Medulla oblongata (tissue), 1 donor: ENCODE data around the gene ELP5.

Experiments used
- DNase-seq: peaks from one replicate; pipeline ENCODE4 v3.0.0-alpha.2; 2015; ENCODE audit errors: extremely low spot score

ELP5 gene

GRCh38 chr17:7285679-7286078 is 33.7 kb downstream of the ELP5 start:
- no peak for DNase-seq

- no peak for DNase-seq
Observed at GRCh38 chr17:7289256-7290032, 37.4 kb downstream of the ELP5 start.

- DNase-seq, result no peak
Observed at GRCh38 chr17:7290166-7290565, 38.2 kb downstream of the ELP5 start.

GRCh38 chr17:7290685-7291084 is 38.7 kb downstream of the ELP5 start:
- DNase-seq, result no peak

GRCh38 chr17:7292194-7292593 is 40.2 kb downstream of the ELP5 start:
- no peak for DNase-seq

- peak; percentile 39 for DNase-seq
Observed at GRCh38 chr17:7292729-7293128, 40.7 kb downstream of the ELP5 start.

GRCh38 chr17:7293159-7293558 is 41.1 kb downstream of the ELP5 start:
- no peak for DNase-seq

GRCh38 chr17:7293816-7294613 is 42.0 kb downstream of the ELP5 start:
- DNase-seq, result no peak

- DNase-seq, result no peak
Observed at GRCh38 chr17:7294614-7295153, 42.7 kb downstream of the ELP5 start, which contains the start of gene YBX2. TSS of gene YBX2 (minus strand) at chr17:7294639. CDS start at chr17:7294500, 139 bp downstream.

GRCh38 chr17:7295230-7296180 is 43.5 kb downstream of the ELP5 start:
- DNase-seq, result no peak

GRCh38 chr17:7296189-7296861 is 44.3 kb downstream of the ELP5 start:
- peak; percentile 82 for DNase-seq

GRCh38 chr17:7304179-7304578 is 52.2 kb downstream of the ELP5 start:
- no peak for DNase-seq

- peak; percentile 100 for DNase-seq
Observed at GRCh38 chr17:7306911-7307685, 55.1 kb downstream of the ELP5 start, which contains the start of gene EIF5A. TSS of gene EIF5A (plus strand) at chr17:7307628. CDS start at chr17:7309636, 2,008 bp downstream.

- DNase-seq, result no peak
Observed at GRCh38 chr17:7307686-7308624, 55.9 kb downstream of the ELP5 start.

GRCh38 chr17:7308625-7309433 is 56.8 kb downstream of the ELP5 start:
- peak; percentile 79 for DNase-seq
